Left forelimb (tissue), 1 donor: Measurements from ENCODE around the gene BARX2.
"Not testable (repeated sequence)": the region's sequence is repeated elsewhere in the genome, so short reads cannot be mapped to it uniquely, and the experiment has no call there.

Source experiments
- DNase-seq: peaks from one replicate; pipeline ENCODE4 v3.0.0-alpha.2; 2018; ENCODE audit warnings: low spot score

BARX2 gene, protein sequence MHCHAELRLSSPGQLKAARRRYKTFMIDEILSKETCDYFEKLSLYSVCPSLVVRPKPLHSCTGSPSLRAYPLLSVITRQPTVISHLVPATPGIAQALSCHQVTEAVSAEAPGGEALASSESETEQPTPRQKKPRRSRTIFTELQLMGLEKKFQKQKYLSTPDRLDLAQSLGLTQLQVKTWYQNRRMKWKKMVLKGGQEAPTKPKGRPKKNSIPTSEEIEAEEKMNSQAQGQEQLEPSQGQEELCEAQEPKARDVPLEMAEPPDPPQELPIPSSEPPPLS

DNA sequence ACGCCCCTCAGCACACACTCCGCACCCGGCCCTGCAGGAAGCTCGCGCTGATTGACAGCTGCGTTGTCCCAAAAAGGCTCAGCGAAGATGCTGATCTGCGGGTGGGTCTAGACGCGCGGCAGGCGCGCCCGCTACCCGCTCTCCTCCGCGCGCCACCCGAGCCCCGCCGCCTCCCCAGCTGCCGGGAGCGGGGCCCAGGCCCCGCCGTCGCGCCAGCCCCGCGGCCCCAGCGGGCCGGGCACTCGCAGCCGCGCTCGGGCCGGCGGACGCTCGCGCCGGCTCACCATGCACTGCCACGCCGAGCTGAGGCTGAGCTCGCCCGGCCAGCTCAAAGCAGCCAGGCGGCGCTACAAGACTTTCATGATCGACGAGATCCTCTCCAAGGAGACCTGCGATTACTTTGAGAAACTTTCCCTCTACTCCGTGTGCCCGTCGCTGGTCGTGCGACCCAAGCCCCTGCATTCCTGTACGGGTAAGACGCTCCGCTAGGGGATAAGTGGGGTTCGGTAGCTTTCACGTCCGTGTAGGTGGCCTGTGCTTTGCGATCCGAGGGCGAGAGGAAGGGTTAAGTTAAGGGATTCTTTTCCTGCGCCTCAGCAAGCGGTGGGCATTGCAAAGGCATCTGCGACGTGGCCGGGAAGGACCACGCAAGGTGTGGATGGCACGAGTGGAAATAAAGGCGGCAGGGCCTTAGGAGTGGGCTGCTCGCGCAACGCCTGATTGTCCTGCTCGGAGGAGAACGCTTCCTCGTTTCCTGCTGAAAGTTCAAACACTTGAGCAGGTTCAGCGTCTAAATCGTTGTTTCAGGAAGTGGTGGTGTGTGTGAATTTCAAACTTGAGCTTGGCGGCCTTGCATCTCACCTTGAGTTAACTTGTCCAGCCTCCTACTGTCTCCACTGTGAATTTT, at the start of gene BARX2:
Gene BARX2, plus strand, starts transcription at position 98 of the 907 bp plus-strand sequence. Its CDS starts 188 bp downstream, at position 286.
- no peak for DNase-seq

DNA sequence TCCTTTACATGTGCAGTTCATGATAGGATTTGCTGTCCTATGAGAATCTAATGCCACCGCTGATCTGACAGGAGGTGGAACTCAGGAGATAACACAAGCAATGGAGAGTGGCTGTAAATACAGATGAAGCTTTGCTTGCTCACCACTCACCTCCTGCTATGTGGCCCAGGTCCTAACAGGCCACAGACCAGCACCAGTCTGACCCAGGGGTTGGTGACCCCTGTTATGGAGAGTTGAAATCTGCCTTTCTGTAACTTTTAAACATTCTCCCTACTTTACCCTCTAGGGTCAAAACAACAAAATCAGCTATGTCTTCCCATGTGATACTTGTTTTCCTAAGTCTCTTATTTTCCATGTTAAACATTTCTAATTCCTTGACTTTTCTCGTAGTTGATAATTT, 48.7 kb upstream of the BARX2 start:
- DNase-seq = no peak

DNA sequence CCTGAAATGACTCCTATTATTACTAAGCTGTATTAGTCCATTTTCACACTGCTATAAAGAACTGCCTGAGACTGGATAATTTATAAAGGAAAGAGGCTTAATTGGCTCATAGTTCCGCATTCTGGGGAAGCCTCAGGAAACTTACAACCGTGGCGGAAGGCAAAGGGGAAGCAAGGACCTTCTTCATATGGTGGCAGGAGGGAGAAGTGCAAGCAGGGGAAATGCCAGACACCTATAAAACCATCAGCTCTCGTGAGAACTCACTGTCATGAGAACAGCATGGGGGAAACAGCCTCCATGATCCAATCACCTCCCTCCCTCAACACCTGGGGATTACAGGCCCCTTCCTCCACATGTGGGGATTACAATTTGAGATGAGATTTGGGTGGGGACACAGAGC, 47.9 kb upstream of the BARX2 start:
- DNase-seq = not testable (repeated sequence)

DNA sequence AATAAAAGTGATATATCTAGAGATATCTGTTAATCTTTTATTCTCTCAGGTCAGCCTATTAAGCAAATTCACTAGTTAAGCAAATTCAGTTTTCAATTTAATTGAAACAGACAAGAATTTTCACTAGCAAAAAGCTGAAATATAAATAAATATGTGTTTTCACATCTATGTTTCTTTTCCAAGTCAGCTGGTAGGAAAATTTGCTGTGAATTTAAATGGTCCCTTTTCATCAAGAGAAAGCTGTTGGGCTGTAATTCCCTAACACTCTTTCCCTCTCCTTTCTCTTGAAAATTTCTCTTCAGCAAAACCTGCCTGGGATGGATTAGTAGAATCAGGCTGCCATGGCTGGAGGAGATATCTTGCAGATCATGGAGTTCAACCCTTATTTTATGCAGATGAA, 46.9 kb upstream of the BARX2 start:
- no peak for DNase-seq

DNA sequence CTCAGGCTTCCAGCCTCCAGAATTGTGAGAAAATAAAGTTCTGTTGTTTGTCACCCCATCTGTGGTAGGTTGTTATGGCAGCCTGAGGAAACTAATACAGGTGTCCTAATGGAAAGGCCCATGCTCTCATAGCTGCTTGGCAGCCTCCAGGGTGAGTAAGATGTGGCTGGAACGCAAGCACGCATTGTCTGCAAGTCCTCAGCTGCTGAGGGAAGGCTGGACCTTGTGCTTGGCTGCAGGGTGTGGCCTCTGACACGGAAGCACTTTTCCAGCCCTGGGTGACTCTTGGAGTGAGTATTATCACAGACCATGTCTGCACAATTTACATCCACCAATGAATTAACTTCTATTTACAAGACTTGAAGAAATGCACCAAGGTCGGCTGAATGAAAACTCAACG, 44.4 kb upstream of the BARX2 start:
- no peak for DNase-seq

DNA sequence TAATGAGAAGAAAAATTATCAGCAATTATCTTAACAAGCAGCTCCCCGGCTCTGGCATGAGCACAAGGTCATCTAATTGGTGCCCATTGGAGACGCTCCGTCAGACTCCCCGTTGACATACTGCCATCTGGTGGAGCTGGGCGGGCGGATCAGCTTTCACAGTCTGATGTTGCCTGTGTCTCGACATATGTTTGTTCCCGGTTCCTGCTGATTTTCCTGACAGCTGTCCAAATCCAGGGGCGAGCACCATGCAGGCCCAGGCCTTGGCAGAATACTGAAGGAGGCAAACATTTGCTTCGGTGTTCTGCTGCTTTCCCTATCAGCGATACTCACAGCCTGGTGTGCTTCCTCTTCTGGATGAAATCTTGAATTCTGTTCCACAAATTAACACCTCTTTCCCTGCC, 43.8 kb upstream of the BARX2 start:
- peak; percentile 87 for DNase-seq

DNA sequence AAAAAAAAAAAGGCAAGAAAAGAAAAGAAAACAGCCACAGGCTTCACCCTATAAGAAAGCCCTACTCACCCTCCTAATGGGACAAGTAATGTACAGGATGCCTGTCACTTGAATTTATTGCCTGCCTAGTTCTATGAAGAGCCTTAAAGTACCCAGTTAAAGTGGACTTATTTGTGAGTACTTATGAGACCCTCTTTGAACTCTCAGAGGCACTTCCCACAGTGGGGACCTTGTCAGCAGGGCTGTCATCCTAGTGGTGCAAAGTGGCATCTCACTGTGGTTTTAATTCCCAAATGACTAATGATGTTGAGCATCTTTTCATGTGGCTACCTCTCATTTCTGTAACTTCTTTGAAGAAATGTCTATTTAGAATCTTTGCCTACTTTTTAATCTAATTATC, 41.8 kb upstream of the BARX2 start:
- DNase-seq = no peak

DNA sequence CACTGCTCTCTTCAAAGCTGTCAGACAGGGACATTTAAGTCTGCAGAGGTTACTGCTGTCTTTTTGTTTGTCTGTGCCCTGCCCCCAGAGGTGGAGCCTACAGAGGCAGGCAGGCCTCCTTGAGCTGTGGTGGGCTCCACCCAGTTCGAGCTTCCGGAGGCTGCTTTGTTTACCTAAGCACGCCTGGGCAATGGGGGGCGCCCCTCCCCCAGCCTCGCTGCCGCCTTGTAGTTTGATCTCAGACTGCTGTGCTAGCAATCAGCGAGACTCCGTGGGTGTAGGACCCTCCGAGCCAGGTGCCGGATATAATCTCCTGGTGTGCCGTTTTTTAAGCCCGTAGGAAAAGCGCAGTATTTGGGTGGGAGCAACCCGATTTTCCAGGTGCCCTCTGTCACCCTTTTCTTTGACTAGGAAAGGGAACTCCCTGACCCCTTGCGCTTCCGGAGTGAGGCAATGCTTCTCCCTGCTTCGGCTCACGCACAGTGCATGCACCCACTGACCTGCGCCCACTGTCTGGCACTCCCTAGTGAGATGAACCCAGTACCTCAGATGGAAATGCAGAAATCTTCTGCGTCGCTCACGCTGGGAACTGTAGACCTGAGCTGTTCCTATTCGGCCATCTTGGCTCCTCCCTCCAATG, 31.2 kb upstream of the BARX2 start:
- not testable (repeated sequence) for DNase-seq

DNA sequence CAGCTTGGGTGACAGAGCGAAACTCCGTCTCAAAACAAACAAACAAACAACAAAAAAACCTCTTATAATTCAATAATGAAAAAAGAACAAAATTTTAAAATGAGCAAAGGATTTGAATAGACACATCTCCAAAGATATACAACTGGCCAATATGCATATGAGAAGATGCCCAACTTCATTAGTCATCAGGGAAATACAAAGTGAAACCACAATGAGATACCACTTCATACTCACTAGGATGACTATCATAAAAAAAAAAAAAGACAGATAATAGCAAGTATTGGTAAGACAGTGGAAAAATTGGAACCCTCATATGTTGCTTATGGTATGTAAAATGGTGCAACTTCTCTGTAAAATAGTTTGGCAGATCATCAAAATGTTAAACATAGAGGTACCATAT, 28.7 kb upstream of the BARX2 start:
- DNase-seq = no peak

DNA sequence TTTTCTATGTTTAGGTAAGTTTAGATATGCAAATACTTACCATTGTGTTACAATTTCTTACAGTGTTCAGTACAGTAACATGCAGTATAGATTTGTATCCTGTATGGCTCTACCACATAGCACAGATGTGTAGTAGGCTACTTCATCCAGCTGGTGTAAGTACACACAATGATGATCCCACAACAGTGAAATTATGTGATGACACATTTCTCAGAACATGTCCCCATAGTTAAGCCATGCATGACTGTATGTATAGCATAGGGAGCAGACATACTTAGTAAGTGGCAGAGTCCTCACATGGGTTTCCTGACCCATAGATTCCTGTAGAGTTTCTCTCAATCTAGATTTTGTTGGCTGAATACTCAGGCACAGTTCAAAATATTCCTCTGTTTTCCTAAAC, 26.8 kb upstream of the BARX2 start:
- no peak for DNase-seq

DNA sequence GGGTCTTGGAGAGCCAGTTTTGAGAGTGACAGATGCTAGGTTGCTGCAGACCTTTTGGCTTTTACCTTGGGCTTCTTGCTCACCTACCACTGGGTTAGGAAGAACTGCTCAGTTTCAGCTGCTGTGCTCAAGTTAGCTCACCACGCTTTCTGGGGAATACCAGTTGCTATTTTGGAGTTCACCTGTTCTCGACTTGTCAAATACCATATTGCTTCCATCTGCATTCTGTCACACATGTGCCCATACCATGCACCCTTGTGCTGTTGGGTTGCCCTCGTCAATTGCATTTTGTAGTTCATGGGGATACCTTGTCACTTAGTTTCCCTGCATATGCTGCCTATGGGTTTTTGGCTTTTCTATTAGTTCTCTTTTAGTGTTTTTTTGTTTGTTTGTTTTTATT, 23.0 kb upstream of the BARX2 start:
- no peak for DNase-seq

DNA sequence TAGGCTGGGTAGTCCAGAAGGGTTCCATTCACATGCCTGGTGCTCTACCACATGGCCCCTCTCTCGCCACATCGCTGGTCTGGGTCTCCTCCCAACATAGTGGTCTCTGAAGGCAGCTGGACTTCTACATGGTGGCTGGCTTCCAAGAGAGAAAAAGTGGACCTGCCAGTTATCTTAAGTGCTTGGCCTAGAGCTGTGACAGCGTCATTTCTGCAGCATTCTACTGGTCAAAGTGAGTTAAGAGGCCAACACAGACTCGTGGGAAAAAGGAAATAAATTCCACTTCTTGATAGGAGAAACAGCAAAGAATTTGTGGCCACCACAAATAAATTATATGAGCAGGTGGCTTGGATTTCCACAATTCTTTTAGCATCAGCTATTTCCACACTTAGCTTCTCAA, 21.0 kb upstream of the BARX2 start:
- no peak for DNase-seq

DNA sequence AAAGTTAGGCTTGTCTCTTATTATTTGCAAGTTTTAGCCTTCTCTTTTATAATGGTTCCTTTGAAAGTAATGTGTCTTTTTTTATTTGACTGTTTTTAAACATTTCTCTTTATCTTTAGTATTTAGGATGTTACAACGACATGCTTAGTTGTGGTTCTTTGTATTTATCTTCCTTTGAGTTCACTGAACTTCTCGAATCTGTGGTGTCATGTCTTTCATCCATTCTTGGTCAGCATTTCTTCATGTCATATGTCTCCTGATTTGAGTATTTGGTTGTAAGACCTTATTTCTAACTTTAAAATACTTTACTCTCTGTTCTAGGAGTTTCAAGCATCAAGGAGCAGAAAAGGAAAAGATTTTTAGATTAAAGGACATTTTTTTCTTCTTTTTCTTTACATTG, 15.9 kb upstream of the BARX2 start:
- DNase-seq = no peak

DNA sequence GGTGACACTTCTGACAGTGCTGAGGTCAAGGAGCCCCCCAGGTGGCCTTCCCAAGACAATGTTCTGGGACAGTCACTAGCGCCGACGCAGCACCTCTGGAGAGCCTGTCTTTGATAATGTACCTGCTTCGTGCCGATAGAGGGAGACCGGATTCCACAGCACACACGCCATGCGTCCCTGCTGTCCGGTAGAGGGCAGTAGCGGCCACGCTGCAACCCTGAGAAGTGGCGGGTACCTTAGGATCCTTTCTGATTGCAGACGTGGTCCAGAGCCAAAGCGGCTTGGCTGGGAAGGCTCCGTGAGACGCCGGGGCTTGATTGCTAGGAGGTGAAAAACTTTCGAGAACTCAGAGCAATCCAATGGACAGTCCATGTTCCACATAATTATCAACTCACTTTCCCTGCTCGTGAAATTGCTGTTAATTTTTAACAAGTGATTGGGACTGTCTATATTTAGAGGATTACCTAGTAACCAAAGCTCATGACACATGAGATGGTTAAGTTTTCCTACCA, 11.4 kb upstream of the BARX2 start:
- peak; percentile 84 for DNase-seq

DNA sequence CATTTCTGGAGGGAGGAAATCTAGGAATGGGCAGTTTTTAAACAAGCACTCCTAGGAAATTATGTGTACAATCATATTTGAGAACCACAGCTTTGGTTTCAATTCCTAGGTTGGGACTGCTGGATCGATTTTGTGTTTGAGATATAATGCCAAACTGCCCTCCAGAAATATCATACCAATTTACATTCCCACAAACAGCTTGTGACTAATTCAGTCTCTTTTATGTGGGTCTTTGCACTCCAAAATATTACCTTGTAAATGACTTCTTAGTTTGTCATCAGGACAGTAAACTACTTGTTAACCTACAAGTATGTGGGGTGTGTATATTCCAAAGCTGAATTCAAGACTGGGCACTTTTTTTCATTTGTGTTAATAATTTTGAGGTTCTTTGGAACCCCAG, 9.8 kb upstream of the BARX2 start:
- DNase-seq = no peak

DNA sequence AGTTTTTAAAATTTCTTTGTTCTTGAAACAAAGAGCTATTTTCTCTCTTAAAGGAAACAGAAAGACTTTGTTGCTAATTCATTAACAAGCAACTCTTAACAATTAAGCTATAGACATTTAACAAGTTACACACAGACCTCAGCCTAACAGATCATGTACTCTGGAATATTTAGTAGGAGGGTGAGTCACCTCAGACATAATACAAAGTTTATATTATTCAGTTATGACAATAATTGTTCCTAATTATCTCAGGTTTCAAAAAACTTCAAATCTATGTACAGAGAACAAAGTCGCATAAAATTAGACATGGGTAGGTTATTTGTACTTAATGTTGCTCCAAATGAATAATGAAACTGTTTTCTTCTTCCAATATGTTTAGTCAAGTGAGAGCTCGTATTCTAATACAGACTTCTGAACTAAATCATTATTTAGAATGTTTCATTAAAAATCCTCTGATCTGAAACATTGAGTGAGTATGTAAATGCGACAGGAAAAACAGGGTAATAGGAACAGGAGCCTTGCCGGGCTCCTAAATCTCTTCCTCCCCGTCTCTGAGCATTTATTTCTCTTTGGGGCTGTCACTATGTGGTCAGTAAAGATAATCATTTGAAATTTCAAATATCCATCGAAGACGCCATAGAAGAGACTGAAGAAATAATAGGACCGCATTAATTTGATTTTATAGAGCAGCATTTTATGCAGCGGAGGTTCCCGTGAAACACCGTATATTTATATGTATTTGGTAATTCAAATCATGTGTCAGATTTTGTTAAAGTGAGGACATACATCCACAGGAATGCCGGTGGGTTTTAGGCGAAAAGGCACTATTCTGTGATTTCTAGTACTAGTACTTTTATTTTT, 8.7 kb upstream of the BARX2 start:
- no peak for DNase-seq

DNA sequence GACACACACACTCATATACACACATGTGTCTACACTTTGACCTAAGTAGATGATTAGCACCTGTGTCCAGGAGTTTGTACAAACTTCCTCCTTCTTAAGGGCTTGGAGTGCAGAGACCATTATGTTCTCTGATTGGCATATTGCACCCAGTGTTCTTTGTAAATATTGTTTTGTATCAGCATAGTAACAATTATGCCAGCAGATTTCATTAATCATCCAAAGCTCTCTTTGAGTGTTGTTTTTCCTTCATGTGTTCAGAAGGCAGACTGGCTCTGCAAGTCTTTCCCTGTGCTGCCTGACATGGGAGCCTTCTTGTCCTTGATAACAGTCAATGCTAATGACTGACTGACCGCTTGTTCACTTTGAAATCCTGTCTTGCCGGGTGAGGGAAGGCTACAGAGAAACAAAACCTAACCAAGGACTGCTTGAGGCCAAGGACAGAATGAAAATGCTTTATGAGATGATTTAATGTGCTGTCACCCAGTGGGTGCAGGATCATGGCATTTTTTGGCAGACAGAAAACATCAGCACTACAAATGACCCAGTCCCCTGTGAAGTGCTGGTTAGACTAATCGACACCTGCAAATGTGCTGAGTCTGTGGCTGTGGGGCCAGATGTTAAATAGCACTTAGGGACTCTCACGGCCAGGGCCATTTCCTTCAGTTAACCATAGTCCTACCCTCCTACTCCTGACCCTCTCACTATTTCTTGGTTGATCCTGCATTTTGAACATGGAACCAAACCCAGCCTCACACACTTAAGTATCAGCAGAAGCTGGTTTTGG, 6.6 kb upstream of the BARX2 start:
- DNase-seq = no peak

DNA sequence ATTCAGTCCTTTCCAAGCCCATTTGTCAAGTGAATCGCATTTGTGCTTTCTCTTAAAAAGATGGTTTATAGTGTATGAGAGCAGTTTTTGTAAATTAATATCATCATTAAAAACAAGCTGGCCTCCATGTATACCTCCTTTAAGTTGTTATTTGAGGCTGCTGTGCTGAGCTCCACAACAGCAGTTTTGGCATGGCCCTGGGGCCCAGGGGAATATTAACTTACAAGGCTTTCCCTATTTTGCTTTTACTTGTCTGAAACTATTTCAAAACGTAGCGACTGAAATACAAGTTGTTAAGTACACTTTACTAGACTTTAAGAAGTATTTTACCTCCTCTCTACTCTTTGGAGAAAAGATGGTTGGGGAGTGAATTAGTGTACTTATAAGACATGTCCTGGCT, 4.9 kb upstream of the BARX2 start:
- no peak for DNase-seq

DNA sequence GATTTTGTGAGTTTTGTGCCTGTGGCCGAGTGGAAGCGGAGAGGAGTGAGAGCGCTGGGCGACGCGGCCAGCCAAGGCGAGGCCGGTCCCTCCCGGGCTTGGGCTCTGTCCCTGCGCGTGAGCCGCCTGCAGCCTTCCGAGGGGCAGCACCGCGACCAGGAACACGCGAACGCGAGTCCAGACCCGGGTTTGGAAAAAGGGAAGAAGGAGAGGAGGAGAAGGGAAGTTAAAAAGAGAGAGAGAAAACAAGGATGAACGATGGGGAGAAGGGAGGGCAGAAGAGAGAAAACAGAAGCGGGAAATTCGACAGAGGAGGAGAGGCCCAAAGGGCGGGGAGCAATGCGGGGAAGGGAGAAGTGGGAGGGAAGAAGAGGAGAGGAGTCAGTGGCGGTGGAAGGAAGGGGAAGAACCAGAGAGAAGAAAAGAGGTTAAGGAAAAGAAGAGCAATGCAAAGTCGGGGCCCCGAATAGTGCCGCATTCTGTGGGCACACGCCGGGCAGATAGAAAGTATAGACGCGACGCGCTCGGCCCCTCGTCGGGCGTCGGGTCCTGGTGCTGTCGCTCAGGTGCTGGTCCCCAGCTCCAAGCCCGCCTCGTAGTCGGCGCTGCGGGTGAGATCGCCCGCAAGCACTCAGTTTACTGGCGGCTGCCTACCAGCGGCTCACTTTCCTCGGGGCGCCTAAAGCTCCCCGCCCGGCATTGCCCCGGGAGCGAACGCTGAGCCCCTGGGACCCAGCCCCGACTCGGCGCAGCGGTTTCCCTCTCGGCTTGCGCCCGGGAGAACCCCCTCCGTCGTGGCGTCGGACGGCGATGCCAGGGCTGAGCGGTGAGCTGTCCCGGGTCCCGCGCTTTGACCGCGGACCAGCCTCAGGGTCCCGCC, 2.8 kb upstream of the BARX2 start:
- no peak for DNase-seq

DNA sequence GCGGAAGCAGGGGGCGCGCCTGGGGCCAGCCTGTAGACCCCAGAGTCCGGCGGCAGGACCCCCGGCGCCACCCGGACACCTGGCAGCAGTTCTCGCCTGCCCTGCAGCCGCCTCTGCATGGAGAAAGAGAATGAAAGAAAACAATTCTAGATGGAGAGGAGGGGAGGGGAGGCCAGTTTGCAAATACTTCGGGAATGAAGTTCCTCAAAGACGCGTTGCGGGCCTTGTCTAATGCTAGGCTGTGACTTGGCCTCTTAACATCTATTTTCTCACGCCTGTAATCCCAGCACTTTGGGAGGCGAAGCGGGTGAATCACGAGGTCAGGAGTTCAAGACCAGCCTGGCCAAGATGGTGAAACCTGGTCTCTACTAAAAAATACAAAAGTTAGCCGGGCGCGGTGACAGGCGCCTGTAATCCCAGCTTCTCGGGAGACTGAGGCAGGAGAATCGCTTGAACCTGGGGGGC, 2.1 kb upstream of the BARX2 start:
- DNase-seq = no peak
